KOPT-K1 (cell line): ENCODE results near the gene SEMA5B.

Experiments
- H3K27ac ChIP-seq: fragments of 200-600 bp; sonication (generic); 2 replicates; pipeline ENCODE4 v1.5.1; 2016; ENCODE audit warnings: antibody characterized with exemption, mild to moderate bottlenecking, low read depth, low read length; ENCODE audit not compliant: poor library complexity, severe bottlenecking
- H3K36me3 ChIP-seq: fragments of 200-600 bp; sonication (generic); 2 replicates; pipeline ENCODE4 v1.5.1; 2017; ENCODE audit warnings: antibody characterized with exemption, mild to moderate bottlenecking, low read length, moderate library complexity; ENCODE audit not compliant: insufficient read depth
- H3K9me3 ChIP-seq: fragments of 200-600 bp; sonication (generic); 2 replicates; pipeline ENCODE4 v1.5.1; 2017; ENCODE audit warnings: antibody characterized with exemption, low read length, mild to moderate bottlenecking; ENCODE audit not compliant: insufficient read depth, poor library complexity, severe bottlenecking

The SEMA5B gene

DNA sequence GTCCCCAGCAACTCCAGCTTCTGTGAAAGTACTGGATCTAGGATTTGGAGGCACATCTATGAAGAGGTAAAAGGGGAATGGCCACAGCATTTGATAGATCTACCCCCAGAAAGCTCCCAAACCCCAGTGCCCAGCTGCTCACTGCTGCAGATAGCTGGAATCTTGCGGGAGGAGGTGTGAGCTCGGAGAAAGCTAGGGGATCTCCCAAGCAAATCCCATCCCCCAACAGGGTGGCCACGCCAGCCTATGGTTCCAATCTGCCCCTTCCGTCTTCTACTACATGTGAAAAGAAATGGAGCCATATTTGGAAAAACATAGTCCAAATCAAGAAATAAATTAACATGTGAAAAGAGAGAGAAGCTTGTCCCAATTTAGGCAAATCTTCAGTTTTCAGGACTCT, 42.0 kb downstream of the SEMA5B start:
- H3K36me3 ChIP-seq, result no peaks in the 10 kb centered on the region
- H3K9me3 ChIP-seq, result no peaks in the 10 kb centered on the region
- H3K27ac ChIP-seq, result no peak overlapping the region

DNA sequence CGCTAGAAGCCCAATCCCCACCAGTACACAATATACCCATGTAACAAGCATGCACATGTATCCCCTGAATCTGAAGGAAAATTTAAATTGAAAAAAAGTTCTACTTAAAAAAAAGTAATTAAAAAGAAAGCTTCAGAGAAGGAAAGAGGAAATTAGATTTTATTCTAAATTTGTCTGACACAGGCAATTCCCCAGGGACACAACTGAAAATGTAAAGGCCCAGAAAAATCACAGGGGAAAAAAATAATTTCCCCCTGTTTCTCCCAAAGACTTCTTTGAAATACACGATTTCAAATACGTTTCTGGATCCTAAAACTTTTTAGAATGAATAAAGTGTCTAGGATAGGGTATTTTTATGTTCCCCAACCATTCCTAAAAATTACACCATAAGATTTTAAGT, 42.9 kb downstream of the SEMA5B start:
- Histone ChIP-seq H3K36me3 (no peaks in the 10 kb centered on the region), H3K27ac (no peak overlapping the region), H3K9me3 (no peaks in the 10 kb centered on the region)

DNA sequence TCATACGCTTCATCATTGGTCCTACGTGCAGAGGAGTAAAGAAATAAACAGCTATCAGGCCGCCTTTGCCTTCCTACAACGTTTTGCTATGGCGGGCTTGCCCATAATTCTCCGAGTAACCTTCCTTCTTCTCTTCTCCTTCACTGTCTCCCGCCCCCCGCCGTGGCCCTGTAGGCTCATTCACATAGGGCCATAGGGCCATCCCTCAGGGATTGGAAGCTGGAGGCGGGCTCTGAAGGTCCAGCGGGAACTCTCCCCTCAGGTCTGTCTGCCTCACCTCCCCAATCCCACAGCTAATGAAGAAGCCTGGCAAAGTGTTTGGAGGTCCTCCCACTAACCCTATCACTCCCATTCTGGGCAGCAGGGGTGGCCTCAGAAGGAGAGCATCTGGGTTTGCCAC, 43.6 kb downstream of the SEMA5B start:
- H3K9me3 ChIP-seq, result no peaks in the 10 kb centered on the region
- H3K27ac ChIP-seq, result no peak overlapping the region
- H3K36me3 ChIP-seq, result no peaks in the 10 kb centered on the region

DNA sequence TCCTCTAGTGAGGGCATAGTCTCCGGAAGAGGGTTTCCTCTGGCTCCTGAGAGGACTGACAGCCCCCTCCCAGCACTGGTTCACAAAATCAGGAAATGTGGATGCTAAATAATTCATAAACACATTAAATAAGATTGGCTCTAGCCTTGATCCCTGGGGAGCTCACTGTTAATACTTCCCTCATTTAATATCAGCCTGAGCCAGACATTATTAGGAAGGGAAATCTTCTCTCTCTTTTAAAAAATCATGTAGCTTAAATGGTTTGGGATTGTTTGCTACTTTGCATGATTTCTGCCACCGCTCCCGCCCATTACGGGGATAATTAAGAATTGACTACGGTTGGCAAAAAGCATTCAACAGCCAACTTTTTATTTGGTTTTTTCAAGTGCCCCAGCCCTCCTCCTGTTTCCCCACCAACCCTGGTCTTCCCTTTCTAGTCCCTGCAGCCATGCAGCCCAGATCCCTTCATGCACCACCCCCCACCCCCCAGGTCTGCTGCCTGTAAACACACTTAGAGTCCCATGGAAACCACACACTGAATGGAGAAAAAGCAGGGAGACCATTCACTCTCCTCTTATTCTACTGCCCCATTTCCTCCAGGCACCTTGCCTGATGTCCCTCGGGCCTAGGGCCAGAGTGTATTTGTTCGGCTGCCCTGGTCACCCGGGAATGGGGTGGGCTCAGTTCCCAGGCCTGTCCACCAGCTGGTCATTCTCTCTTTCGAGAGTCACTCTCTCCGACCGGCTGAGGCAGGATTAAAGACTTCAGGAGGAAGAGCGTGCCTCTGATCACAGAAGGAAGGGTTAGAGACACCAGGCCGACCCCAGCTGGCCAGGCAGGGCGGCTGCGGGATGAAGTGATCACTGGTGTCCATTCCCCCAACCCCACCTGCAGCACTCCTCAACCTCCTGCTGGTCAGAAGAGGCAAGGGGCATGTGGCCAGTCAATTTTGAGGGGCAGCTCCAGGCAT, 45.1 kb downstream of the SEMA5B start:
- H3K36me3 ChIP-seq, result no peaks in the 10 kb centered on the region
- H3K9me3 ChIP-seq, result no peaks in the 10 kb centered on the region
- no peak overlapping the region for H3K27ac ChIP-seq

DNA sequence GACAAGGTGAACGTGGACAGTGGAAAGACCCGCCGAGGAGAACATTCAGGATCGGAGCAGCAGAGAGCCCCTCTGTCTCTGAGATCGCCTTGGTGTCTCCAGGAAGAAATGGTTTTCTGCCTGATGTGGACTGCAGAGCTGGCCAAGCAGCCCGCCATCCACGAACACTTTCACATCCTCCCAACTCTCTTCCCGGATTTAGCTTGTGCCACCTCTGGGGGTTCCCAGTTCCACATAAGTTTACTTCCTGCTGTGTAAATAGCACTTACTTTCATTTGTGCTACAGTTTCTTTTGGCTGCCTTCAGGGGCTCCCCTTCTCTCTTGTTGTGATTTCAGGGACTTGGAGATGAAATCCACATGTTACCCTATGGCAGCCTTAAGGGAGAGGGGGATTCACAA, 48.4 kb downstream of the SEMA5B start:
- Histone ChIP-seq H3K36me3 (no peaks in the 10 kb centered on the region), H3K9me3 (no peaks in the 10 kb centered on the region), H3K27ac (no peak overlapping the region)

DNA sequence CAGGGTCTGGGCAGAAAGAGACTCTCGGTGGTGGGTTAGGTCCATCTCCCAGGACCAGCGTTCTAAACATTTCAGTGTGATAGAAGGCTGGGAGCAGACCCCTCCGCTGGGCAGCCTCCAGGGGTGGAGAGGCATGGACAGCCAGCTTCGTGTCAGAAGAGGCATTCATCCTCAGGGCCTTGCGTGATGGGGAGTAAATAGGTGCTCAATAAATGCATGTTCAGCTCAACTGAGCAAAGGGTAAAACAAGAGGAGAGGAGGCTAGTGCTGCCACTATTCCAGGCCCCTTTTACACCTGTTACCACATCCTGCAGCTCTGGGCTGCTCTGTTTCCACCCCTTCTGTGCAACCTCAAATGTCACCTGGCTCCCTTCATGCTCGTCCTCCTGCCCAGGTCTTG, 49.0 kb downstream of the SEMA5B start:
- no peak overlapping the region for H3K27ac ChIP-seq
- no peaks in the 10 kb centered on the region for H3K36me3 ChIP-seq
- H3K9me3 ChIP-seq, result no peaks in the 10 kb centered on the region

DNA sequence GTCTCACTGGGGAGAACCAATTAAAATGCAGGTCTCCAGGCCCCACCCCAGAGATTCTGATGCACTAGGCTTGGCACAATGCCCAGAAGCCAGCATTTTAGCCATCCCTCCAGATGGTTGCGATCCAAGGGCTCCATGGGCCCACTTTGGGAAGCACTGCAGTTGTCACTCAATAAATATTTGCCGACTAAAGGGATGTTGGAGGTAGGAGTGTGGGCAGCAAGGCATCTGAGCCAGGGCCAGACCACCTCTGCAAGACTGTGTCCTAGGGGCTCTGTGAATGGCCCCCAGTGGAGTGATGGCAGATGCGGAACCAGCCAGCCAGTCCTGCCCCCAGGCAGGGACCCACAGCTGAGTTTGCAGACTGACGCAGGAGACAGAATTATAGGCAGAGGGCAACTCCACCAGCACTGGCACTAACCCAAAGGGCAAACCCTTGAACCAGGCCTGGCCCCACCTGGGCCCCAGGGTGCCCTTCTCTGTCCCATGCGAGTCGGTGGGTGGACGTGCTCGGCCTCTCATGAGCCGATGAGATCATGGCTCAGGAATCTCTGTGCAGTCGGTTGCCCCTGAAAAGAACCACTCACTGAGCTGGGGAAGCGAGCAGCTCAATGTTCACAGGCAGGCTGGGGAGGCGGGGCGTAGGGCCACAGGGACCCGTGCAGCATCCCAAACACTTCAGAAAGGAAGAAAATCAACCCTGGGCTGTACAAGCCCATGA, 49.7 kb downstream of the SEMA5B start:
- H3K36me3 ChIP-seq, result no peaks in the 10 kb centered on the region
- no peak overlapping the region for H3K27ac ChIP-seq
- no peaks in the 10 kb centered on the region for H3K9me3 ChIP-seq

DNA sequence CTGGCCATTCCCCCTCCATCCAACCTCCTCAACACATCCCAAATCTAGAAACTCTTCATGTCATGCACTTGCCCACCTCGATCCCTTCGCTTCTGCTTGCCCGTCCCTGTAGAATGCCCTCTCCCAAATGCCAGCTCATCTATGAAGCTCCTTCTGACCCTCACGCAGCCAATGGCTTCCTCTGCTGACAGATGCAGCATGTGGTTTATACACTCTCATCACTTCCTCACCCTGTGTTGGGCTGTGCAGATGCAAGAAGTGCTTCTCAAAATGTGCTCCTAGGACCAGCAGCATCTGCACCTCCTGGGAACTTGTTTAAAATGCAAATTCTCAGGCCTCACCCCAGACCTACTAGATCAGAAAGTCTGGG, 51.7 kb downstream of the SEMA5B start:
- Histone ChIP-seq H3K27ac (no peak overlapping the region), H3K36me3 (no peaks in the 10 kb centered on the region), H3K9me3 (no peaks in the 10 kb centered on the region)

DNA sequence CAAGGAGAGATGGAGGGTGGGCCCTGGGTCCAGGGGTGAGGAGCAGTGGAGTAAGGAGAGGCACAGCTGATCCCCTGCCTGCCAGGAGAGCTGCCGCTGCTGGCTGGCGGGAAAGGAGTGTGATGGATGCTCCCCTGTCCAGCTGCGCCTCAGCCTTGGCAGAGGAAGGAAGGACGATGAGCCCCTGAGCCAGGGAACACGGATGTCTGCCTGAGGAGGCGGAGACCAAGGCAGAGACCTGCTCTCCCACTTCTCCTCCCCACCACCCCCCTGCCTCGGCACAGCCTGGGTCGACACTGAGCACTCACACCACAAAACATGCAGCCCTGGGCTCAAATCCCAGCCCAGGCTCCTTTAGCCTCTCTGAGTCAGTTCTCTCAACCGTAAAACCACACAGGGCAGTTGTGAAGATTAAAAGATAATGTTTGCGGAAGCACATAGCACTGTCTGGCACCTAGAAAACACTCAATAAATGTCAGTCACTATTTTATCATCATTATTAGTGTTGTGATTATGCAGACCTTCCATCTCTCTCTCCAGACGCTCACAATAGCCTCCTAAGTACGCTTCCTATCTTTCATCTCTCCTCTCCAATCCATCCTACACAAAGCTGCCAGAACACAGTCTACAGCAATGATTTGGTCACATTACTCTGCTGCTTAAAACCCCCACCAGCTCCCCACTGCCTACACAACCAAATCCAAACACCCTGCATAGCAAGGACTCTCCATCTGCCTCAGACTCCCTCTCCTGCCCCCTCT, 52.2 kb downstream of the SEMA5B start:
- no peak overlapping the region for H3K27ac ChIP-seq
- no peaks in the 10 kb centered on the region for H3K9me3 ChIP-seq
- no peaks in the 10 kb centered on the region for H3K36me3 ChIP-seq

DNA sequence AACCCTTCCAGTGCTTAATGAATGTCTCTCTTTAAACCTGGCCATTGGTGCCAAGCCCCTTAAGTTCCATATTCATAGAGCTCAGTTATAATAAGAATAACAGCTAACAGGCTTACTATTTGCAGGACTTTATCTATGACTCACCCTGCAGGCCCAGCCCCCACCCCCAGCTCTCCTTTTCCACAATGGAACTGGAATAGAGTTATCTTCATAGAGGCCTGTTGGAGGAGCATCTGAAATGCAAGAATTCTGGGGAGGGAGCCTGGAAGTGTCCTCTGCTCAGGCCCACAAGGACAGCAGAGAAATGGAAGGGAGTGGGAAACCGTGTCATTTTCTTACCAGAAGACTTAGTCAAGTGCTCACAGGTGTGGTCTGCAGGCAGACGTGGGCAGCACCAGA, 52.8 kb downstream of the SEMA5B start:
- Histone ChIP-seq H3K9me3 (no peaks in the 10 kb centered on the region), H3K36me3 (no peaks in the 10 kb centered on the region), H3K27ac (no peak overlapping the region)

DNA sequence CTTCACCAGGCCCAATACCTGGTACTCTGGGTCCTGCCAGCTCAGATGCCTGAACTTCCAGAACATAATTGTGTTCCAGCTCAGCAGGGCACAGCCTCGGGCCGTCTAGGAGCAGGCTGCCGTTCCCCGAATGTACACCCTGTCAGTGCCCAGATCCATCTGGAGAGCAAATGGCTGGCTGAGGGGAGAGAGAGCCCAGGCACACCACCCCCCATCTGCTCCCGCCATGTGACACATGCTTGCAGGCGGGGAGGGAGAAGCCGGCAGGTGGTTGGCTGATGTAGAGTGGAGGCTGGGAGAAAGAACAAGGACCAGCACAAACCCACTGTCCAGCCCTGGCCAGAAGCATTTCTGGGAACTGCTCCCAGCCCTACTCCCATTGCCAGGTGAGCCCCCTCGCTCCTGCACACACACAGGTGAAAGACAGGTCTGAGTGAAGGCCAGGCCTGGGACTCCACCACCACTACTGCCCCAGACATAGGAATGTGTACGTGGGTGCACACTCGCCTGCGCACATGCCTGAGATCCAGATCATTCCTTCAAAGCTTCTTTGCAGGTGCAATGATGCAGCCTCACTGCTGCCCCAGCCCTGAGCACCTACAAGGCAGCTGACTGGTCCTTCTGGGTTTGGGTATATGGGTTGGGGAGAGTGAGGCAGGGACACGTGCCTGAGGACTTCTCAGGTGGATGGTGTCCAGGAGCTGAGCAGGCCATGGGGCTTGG, 53.5 kb downstream of the SEMA5B start:
- H3K27ac ChIP-seq, result no peak overlapping the region
- H3K36me3 ChIP-seq, result no peaks in the 10 kb centered on the region

DNA sequence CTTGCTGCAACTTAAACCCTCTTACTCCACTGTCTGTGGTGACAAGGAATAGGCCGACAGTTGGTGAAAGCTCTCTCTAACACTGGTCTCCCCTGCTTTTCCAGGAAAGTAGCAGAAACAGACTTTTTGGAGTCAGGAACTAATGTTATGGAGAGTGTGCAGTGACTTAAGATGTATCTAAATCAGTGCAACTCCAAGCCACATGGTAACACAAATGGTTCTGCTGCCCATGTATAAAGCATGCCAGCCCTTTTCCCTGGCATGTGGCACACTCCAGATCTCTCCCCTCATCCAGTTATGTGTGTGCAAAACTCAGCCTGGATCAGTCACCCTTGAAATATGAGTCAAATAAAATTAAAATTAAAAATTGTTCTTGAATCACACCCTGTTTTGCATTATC, 55.4 kb downstream of the SEMA5B start:
- Histone ChIP-seq H3K27ac (no peak overlapping the region), H3K36me3 (no peaks in the 10 kb centered on the region), H3K9me3 (no peaks in the 10 kb centered on the region)

More for the DNA sequence above, 53.5 kb downstream of the SEMA5B start:
- no peaks in the 10 kb centered on the region for H3K9me3 ChIP-seq

DNA sequence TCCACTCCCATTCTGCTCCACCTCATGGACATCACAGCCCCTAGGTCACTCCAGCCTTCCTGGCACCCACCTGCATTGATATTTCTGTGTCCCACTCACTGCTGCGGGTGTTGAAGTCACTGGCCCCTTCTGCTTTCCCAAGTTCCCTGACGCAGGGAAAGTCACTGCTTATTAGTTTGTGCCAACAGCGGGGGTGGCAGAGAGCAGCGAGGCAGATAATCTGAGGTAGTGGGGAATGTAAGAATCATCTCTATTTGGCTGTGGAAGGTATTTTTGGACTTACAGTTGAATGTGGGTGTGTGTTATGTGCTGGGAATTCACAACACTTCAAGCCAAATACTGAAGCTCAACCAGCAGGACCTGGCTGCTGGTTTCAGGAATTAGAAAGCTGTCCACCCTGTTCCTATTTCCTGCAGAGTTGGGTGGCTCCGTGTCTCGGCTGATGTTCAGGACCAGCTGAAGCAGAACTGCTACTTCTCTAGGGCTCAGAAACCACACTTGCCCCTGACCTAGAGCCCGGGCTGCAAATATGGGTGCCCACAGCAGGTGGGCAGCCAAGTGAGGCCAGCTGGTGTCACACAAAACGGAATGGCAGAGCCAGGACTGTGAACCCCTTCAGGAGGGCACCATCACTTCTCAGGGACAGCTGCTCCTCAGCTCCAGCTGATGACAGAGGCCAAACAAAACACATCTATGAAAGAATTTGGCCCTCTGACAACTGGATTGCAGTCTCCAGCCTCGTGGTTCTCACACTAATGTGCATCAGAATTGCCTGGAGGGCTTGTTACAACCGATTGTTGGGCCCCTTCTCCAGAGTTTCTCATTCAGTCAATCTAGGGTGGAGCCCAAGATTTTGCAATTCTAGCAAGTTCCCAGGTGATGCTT, 57.7 kb downstream of the SEMA5B start:
- H3K27ac ChIP-seq, result no peak overlapping the region
- H3K36me3 ChIP-seq, result no peaks in the 10 kb centered on the region
- H3K9me3 ChIP-seq, result no peaks in the 10 kb centered on the region

DNA sequence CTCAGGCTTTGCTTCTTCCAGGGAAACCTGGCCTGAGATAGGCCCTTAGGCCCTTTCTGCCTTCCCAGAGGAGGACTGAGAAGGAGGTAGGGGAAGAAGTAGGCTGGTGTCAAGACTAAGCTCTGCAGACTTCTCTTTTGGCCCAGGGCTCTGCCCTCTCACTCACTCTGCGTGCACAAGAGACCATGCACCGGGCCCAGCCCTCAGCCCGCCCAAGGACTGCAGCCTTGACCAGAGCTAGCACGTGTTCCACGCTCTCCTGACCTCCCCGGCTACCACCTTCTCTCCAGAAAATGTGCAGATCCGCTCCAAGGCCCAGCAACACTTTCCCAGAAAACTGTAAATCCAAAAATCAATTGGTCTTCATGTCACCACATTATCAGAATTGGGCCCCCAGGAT, 59.8 kb downstream of the SEMA5B start:
- no peaks in the 10 kb centered on the region for H3K36me3 ChIP-seq
- H3K27ac ChIP-seq, result no peak overlapping the region
- H3K9me3 ChIP-seq, result no peaks in the 10 kb centered on the region
